ENCODE data around the gene OR5H2. TPM values are rescaled to one million over a fixed set of nuclear protein-coding genes. Genes with fewer than 3 reads are reported as not detected.

OR5H2 gene
- total and polyA plus RNA-seq, 12 donors, result not detected

DNA sequence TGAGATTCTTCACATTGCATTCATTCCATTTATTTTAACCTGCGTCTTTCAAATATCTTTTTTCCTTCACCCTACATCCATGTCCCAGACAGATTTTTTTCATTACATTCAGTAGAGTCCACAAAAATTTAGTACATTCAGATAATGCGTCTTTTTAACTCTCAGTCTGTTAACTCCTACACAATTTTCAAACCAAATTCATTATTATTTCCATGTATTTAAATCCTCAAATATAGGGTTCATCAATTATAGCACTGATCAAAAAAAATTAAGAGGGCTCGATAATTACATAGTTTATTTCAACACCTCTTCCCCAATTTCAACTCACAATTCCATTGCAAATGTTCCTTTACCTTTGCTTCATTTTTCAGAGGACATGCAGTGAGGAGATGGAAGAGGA lies 18.4 kb upstream of the OR5H2 start, which contains the start of gene OR5H6:
TSS of gene OR5H6 (plus strand) at position 301 of the 400 bp plus-strand sequence. CDS start at position 390, 89 bp downstream.
- intact Hi-C loops (cut with DNase I), result no loop called here
- H3K36me3 ChIP-seq (replicated peaks in 1 of 2), result no peaks in the 10 kb centered on the region
- no peaks in the 10 kb centered on the region for H3K4me1 ChIP-seq (replicated peaks in 1 of 2)
- no peaks in the 10 kb centered on the region for H3K27me3 ChIP-seq
- 56 to 73% (median 62%) methylated on average over 3 of the region's 3 CpGs for WGBS, 4 donors
- H3K4me3 ChIP-seq, result no peak within 1 kb of the TSS
- no peak within 1 kb of the TSS for H3K27ac ChIP-seq
- no peaks in the 10 kb centered on the region for H3K9me3 ChIP-seq (replicated peaks in 1 of 3)
- no peak for DNase-seq
- no peak for TF ChIP-seq POLR2A (IDR thresholded peaks at IDR 0.05)
- TF ChIP-seq, protein P1, sequence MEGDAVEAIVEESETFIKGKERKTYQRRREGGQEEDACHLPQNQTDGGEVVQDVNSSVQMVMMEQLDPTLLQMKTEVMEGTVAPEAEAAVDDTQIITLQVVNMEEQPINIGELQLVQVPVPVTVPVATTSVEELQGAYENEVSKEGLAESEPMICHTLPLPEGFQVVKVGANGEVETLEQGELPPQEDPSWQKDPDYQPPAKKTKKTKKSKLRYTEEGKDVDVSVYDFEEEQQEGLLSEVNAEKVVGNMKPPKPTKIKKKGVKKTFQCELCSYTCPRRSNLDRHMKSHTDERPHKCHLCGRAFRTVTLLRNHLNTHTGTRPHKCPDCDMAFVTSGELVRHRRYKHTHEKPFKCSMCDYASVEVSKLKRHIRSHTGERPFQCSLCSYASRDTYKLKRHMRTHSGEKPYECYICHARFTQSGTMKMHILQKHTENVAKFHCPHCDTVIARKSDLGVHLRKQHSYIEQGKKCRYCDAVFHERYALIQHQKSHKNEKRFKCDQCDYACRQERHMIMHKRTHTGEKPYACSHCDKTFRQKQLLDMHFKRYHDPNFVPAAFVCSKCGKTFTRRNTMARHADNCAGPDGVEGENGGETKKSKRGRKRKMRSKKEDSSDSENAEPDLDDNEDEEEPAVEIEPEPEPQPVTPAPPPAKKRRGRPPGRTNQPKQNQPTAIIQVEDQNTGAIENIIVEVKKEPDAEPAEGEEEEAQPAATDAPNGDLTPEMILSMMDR (IDR thresholded peaks at IDR 0.05), result no peak

DNA sequence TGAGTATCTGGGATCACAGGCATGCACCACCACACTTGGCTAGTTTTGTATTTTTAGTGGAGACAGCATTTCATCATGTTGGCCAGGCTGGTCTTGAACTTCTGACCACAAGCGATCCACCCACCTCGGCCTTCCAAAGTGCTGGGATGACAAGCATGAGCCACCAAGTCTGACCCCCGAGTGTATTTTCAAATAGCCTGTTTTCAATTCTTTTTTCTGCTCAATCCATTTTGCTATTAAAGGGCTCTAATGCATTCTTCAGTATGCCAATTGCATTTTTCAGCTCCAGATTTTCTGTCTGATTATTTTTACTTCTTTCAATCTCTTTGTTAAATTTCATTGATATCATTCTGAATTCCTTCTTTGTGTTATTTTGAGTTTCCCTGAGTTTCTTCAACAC lies 12.5 kb upstream of the OR5H2 start:
- WGBS, 4 donors, result 77 to 80% (median 78%) methylated on average over 3 of the region's 3 CpGs
- Histone ChIP-seq H3K4me3 (no peak overlapping the region), H3K36me3 (replicated peaks in 1 of 2) (no peaks in the 10 kb centered on the region), H3K9me3 (replicated peaks in 1 of 3) (no peaks in the 10 kb centered on the region), H3K27ac (no peak overlapping the region), H3K27me3 (no peaks in the 10 kb centered on the region), H3K4me1 (replicated peaks in 1 of 2) (no peaks in the 10 kb centered on the region)
- no peak for DNase-seq
- intact Hi-C loops (cut with DNase I), result no loop called here
- TF ChIP-seq POLR2A (IDR thresholded peaks at IDR 0.05), result no peak
- TF ChIP-seq, protein P1 (IDR thresholded peaks at IDR 0.05), result no peak

DNA sequence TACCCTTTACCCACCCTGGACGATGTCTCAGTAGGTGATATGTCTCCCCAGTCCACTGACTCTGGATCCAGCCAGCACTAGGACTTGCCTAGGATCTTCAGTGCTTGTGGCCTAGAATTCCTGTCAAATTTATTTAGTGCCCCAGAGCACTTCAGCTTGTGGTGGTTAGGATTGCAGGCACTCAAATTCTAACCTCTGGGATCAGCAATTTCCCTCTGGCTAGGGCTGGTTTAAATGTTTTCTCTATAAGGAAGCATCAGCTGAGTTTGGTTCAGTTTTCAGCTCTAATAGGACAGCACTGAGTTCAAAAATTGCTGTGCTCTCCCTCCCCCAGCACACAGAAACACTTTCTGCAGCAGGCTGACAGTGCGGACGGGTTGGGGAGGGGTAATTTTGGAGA lies 10.2 kb upstream of the OR5H2 start:
- H3K36me3 ChIP-seq (replicated peaks in 1 of 2), result no peaks in the 10 kb centered on the region
- DNase-seq, result no peak
- H3K4me3 ChIP-seq, result no peak overlapping the region
- intact Hi-C loops (cut with DNase I), result no loop called here
- no peaks in the 10 kb centered on the region for H3K4me1 ChIP-seq (replicated peaks in 1 of 2)
- H3K9me3 ChIP-seq (replicated peaks in 1 of 3), result no peaks in the 10 kb centered on the region
- H3K27ac ChIP-seq, result no peak overlapping the region
- TF ChIP-seq, protein P1 (IDR thresholded peaks at IDR 0.05), result no peak
- TF ChIP-seq POLR2A (IDR thresholded peaks at IDR 0.05), result no peak
- no peaks in the 10 kb centered on the region for H3K27me3 ChIP-seq
- WGBS, 4 donors, result 55 to 69% (median 66%) methylated on average over 3 of the region's 3 CpGs

DNA sequence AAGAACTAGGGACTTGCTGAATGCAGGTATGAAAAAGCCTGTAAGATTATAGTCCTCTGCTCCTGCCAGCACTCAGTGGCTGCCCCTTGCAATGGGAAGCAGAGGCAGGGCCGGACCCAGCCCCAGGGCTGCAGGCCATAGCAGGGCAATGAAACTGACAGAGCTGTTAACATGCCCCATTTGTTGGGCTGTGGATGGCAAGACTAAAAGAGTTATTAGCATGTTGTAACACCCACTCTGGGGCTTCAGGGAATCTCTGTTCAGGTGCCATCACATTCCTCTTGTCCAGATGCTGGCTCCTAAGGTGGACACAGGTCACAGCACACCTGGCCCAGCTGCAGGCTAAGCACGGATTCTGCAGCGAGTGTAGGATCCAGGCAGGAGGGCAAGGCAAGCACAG lies 7.4 kb upstream of the OR5H2 start:
- WGBS, 4 donors, result 71 to 100% (median 82%) methylated on average over 2 to 3 of the region's 3 CpGs
- Histone ChIP-seq H3K4me1 (replicated peaks in 1 of 2) (no peaks in the 10 kb centered on the region), H3K27ac (no peak overlapping the region), H3K36me3 (replicated peaks in 1 of 2) (no peaks in the 10 kb centered on the region), H3K27me3 (no peaks in the 10 kb centered on the region), H3K4me3 (no peak overlapping the region), H3K9me3 (replicated peaks in 1 of 3) (no peaks in the 10 kb centered on the region)
- TF ChIP-seq, protein P1 (IDR thresholded peaks at IDR 0.05), result no peak
- TF ChIP-seq POLR2A (IDR thresholded peaks at IDR 0.05), result no peak
- no peak for DNase-seq
- intact Hi-C loops (cut with DNase I), result no loop called here

All from adrenal gland (tissue), 12 donors.